NOMO-1 treated with DMSO at 0.1 percent for 48 hours (cell line): Measurements from ENCODE around the gene DTX3L.

Experiments used
- DNase-seq: peaks from one replicate; lab custom pipeline; 2025; ENCODE audit not compliant: unreplicated experiment; lab: John Stamatoyannopoulos, UW

The DTX3L gene

DNA sequence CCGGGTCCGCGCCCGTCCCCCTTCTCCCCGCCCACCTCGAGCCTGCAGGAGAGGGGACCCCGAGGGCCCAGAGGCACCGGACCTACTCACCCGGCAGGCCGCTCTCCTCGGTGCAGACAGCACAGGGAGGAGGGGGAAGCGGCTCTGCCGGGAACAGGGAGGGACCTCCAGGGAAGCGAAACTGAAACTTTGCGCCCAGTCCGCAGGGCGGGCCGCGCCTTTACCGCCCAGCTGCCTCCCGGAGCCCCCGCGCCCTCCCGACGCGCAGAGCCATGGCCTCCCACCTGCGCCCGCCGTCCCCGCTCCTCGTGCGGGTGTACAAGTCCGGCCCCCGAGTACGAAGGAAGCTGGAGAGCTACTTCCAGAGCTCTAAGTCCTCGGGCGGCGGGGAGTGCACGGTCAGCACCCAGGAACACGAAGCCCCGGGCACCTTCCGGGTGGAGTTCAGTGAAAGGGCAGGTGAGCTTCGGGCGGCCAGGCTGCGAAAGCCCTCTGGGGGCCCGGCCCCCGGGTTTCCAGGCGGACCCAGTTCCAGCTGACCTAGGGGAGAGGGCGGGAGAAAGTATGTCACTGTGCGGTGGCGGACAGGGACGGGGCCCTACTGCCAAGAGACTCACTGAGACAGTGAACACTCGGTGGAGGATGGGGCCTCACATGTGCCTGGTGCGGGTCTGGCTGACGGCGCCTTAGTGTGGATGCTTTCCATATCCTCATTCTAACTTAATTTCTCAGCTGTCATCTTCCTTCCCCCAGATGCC, at the start of gene DTX3L, which contains the start of gene PARP9:
TSS of gene DTX3L (plus strand) at position 184 of the 758 bp plus-strand sequence. CDS start at position 273, 89 bp downstream.
TSS of gene PARP9 (minus strand) at position 146 of the 758 bp plus-strand sequence. CDS start 4,680 bp downstream, outside the sequence.
- DNase-seq, result peak; percentile 83

DNA sequence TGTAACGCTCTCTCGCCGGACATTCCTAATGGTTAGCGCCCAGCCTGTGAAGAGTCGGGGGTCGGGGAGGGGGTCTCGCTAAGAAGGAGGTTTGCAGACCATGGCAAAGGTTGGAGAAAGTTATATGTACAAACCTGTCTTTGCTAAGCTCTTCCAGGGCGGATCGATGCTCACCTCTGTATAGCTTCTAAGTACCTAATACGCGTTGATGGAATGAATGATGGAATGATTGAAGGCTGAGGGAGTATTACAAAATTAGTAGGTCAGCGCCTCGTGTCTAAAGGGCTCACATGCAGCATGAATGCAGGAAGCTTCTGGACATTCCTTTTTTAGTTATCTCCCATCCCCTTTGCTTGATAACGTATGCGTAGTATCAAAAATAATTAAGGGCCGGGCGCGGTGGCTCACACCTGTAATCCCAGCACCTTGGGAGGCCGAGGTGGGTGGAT, 49.1 kb upstream of the DTX3L start:
- no peak for DNase-seq

DNA sequence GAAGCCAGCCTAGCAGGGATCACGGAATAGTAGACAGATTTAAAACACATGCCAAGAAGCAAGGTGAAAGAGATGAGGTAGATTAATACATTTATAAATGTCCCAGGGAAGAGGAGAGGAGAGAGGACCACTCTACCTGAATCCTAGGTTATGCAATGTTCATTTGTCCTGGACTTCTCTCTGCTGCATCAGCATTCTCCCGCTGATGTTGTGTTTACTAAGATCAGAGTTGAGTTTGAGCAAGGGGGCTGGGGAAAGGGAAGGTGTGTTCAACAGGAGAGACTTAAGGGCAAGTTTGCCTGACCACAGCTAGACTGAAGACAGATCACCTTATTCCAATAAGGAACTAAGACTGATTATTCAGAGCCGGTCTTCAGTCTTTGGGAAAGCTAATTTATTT, 48.3 kb upstream of the DTX3L start:
- DNase-seq, result no peak

DNA sequence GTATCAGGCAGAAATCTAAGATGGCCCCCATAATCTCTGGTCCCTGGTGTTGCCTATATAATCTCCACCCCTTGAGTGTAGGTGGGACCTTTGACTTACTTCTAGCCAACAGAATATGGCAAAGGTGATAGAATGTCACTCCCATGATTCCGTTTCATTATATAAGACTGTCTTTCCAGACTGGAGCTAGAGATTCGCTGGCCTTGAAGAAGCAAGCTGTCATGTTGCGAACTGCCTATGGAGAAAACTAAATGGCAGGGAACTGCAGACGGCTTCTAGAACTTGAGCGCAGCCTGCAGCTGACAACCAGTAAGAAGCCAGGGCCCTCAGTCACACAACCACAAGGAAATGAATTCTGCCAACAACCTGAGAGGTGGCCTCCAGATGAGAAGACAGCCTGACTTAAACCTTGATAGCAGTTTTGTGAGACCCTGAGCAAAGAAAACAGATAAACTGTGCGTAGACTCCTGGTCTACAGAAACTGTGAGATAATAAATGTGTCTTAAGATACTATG, 47.2 kb upstream of the DTX3L start:
- no peak for DNase-seq

DNA sequence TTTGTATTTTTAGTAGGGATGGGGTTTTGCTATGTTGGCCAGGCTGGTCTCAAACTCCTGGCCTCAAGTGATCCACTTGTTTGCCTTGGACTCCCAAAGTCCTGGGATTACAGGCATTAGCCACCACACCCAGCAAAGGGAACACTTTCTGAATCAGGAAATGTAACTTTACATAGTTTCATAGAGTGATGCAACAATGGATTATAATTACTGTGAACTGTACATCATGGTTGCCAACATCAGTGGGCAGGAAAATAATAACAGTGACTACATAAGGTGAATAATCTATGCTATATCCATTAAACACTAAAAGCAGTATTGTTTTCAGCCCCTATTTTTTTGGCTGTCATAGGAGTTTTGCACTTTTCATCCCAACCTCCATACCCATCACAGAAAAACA, 44.4 kb upstream of the DTX3L start:
- peak; percentile 9 for DNase-seq

DNA sequence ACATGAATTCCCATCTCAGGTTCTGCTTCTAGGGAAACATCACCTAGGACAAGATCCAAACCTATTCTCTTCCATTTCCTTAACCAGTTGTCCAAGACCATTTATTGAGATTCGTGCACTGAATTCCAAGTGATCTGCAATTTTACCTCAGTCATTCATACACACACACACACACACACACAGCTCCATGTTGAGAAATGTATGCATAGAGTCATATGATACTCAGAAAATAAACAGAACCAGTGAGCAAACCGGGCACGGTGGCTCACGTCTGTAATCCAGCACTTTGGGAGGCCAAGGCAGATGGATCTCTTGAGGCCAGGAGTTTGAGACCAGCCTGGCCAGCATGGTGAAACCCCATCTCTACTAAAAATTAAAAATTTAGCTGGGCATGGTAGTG, 43.3 kb upstream of the DTX3L start:
- DNase-seq, result no peak

DNA sequence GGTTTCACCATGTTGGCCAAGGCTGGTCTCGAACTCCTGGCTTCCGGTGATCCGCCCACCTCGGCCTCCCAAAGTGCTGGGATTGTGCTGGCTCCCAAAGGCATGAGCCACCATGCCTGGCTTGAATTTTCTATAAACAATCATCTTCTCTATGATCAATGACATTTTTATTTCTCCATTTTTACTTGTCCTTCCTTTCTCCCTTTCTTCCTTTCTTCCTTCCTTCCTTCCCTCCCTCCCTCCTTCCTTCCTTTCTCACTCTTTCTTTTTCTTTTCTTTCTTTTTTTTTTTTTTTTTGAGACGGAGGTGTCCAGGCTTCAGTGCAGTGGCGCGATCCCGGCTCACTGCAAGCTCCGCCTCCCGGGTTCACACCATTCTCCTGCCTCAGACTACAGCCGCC, 40.8 kb upstream of the DTX3L start:
- no peak for DNase-seq

DNA sequence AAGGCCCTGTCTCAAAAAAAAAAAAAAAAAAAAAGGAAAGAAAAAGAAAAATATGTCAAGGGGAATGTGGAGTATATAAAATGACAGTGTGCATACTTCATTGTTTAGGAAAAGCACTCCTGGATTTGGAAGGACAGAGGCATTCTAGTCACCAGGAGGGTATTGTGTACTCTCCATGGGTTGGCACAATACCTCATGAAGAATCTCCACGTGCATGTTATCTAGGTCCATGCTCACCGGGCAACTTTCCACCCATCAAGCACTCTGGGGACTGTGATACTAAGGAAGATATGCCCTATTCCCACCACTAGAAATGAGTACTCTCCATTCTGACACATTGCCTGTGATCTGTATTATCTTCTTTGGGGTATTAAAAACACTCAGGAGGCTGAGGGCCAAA, 34.0 kb upstream of the DTX3L start:
- no peak for DNase-seq

DNA sequence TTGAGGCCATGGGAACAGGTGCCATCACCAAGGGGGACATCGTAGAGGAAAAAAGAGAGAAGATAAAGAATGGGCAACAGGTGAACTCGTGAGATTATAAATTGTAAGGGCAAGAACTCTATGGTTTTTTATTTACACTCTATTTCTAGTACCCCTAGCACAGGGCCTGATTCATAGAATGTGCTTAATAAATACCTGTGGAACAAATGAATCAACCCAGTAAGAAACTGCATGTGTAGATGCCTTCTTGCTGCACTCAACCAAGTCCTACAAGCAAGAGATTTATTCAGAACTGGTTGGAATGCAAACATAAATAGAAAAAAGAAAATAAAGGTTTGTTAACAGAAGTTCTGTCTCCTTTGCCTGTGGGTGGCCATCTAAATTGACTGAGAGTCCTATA, 30.7 kb upstream of the DTX3L start:
- DNase-seq, result no peak

DNA sequence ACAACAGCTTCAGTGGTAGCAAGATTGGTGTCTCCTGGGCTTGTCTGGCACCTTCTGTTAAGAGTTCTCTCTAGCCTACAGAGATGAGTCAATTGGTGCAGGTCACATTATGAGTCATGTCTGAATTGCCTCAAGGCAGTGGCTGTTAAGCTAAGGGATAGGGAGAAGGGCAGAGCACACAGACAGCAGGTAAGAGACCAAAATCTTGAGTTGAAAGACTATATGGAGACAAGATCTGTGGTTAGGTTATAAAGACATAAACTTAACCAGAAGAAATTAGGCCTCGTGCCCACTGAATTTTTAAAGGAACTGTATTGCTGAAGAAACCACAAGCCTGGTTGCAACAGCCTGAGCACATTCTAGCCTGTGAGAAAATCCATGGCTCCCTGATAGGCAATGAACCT, 30.2 kb upstream of the DTX3L start:
- peak; percentile 87 for DNase-seq

DNA sequence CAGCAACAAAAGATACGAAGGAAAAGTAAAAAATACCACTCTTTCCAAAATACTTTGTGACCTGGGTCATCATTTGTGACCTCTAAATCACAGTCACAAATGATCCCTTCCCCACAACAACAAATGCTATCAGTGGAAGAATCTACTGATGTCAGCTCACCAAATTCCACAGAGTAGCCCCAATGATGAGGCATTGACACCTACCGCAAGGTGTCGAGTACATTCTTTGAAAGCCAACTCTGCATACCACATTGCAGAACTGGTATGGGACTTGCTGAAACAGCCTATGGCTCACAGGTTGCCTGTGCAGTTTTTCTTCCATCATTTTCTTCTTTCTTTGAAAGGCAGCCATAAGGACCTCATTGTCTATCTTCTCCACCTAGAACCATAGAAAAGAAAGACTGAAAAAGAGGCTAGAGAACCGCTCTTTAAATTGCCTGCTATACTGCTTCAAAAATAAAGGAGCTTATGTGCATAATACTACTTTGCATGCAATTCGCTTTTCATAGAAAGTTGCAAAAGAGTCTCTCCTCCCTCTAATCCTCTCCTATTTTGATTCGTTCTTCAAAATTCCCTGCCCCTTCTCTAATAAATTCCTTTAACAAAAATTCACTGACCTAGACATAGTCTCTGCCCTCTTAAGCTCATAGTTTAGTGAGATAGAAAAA, 28.0 kb upstream of the DTX3L start:
- DNase-seq, result no peak

DNA sequence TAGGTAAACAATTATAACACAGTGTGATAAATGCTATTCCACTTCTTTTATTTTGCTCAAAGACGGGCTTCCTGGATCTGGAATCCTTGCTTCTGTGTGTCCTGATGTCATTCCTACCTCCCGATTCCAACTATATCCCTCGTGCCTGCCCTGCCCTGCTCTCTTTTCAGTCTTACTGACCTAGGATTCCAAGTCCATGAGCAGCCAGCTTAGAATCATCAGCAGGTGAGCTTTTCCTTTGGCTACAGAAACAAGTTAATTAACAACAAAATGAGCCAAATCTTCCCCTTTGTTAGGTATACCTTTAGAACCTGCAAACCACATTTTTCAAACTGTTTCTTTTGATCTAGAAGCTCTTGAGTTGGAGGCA, 27.5 kb upstream of the DTX3L start:
- no peak for DNase-seq

DNA sequence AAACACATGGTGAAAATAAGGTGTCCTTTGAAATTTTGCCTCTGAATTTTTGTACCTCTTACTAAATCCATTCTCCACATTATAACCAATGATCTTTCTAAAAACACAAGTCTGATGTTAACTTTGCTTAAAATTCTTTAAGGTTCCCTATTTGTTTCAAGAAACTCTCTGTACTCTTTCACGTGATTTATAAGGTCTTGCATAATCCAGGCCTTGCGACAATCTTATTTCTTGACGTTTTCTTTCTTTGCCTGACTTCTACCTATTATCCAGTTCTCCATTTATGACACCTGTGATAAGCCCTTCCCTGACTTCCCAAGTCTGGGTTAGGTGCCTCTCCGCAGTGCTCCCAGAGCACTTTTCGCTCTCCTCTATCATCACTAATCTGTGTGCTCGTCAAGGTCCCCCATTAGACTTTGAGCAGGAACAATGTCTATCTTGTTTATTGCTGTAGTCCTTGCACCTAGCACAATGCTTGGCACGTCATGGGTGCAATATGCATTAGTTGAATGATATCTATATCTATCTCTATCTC, 25.1 kb upstream of the DTX3L start:
- peak; percentile 77 for DNase-seq

DNA sequence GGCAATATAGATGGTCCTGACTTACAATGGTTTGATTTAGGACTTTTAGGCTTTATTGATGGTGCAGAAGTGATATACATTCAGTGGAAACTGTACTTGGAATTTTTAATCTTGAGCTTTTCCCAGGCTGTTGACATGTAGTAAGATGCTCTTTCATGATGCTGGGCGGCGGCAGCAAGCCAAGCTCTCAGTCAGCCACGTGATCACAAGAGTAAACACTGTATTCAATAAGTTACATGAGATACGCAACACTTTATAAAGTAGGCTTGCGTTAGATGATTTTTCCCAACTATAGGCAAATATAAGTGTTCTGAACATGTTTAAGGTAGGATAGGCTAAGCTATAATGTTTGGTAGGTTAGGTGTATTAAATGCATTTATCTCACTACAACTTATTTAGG, 18.0 kb upstream of the DTX3L start:
- DNase-seq, result no peak

DNA sequence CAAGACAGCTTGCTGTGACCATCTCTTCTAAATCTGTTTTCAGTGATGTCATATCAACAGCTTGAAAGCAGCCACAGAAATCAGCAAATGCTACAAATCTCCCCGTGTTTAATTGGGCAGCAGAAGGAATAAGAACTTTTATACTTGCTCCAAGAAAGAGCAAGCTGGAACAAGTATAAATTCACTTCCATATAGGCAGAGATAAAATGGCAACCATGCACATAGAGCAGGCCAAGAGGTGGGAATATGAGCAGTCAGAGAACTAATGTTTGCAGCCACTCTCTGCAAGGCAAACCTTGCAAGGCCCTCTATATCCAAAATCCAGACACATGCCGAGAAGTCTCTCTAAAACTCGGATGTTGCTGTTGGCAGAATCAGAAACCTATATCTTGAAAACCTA, 16.1 kb upstream of the DTX3L start:
- no peak for DNase-seq

DNA sequence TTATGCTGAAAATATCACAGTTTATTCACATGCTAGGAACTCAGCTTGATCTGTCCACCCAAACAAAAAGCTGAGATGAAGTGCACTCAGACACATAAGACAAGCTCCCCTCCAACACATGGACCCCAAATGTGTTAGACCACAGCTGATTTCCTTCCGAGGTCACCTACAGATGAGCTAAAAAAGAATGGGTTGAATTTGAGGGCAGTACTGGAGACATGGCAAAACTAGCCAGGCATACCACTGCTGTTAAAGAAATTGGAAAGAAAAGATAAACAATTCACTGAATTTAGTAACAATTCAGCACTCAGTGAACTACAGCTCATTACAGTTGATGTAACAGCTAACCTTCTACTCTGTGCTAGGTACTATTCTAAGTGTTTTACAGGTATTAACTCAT, 15.5 kb upstream of the DTX3L start:
- no peak for DNase-seq

DNA sequence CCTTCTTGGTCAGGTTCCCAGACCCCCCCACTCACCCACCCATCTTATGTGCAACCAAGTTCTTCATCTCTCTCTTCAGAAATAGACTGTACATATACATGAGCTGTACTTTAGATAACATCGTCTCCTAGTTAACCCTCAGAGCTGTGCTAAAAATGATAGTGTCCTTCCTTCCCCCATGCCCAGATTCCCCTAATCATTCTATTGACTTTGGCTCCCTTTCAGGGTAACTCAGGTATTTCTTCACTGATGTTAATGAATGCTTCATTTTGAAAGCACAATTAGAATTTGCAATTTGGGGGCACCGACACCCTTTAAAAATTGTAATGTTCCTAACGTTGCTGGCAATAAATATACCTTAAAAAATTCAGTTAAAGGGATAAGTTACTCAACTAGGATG, 11.0 kb upstream of the DTX3L start:
- no peak for DNase-seq

DNA sequence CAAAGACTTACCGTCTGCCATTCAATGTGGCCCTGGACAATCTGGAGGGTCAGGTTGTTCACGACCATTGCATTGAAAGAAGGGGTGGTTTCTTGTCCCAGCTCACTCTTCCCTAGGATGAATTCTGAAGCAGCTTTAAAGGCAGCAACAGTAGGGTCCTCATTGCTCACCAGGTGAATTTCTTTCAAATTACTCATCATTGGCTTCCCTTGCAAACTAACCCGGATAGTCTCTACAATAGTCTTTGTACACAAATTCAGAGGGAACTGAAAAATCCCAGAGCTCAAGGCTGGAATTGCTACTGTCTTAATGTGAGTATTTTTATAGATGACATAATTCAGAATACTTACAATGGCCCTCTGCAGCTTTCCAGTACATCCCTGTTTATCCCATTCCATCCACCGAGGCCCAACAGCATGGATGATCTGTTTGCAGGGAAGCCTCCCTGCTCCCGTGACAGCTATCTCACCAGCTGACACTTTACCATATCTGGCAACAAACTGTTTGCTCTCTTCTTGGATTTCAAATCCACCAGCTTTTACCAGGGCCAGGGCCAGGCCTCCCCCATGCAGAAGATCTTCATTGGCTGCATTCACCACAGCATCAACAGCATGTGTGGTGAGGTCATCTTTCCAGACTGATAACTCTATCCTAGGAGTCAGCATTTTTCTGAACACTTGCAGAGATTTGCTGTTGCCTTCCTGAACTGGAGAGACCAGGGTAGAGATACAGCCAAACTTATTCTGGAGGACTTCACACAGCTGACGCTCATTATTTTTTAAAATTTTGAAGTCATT, 8.7 kb upstream of the DTX3L start:
- DNase-seq, result no peak

DNA sequence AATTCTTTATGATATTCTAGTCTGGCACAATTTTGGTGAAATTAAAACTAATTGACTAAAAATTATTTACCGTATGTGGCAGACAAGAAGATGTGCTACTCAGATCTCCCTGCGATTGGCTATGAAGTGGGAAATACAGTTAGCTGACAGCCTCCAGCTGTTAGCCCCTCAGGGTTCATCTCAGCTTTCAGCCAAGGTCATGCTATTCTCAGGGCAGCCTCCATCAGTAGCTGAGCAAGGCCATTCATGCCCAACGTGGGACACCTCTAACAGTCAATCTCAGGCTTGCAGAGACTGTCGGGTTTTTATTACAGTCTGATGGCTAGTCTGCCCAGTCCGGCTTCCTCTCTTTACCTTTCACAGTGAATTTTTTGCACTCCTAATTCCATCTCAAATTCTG, 6.8 kb upstream of the DTX3L start:
- no peak for DNase-seq

DNA sequence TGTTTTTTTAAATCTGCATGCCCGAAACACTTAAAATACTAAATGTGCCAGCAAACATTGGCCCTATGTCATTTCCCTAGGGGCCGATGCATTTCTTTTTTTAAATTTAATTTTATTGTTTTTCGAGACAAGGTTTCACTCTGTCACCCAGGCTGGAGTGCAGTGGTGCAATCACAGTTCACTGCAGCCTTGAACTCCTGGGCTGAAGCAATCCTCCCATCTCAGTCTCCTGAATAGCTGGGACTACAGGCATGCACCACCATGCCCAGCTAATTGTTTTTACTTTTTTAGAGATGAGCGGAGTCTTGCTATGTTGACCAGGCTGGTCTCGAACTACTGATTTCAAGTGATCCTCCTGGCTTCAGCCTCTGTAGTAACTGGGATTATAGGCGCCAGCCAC, 5.5 kb upstream of the DTX3L start:
- DNase-seq, result no peak

DNA sequence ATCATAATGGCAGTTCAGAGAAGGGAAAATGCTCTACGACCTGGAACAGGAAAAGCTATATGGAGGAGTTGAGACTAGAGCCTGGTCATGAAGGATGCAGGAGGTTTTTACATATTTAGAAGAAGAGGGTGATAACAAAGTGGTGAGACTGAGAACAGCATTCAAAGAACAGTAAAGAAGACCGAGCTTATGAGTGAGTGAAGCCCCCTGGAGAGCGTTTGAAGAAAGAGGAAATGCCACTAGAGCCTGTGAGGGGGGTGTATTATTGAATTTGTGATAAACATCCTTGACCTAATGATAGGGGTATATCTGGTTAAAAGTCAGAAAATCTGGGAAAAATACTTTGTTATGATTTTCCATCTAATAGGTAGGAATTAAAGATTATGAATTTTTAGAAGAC, 4.2 kb upstream of the DTX3L start:
- no peak for DNase-seq
